Ovary (tissue), 9 donors: ENCODE results near the gene QSOX2. TPM values are rescaled to one million over a fixed set of nuclear protein-coding genes. Genes with fewer than 3 reads are reported as not detected.

ENCODE experiments used
- DNase-seq, 5 donors: peaks; one replicate each; pipeline ENCODE4 v3.0.0-alpha.2; 2019 to 2020
- H3K27ac ChIP-seq, 2 donors: fragments of 200-600 bp; one replicate each; pipeline versions ENCODE4 v1.5.1 to v1.8.0; 2019 to 2022
- H3K27me3 ChIP-seq: fragments of 200-600 bp; one replicate; pipeline ENCODE4 v1.8.0; 2022
- H3K36me3 ChIP-seq: fragments of 200-600 bp; sonication (generic); one replicate; pipeline ENCODE4 v1.5.1; 2019
- H3K4me1 ChIP-seq: one replicate; pipeline ENCODE4 v1.8.1; 2013; ENCODE audit warnings: mild to moderate bottlenecking, moderate library complexity; ENCODE audit not compliant: insufficient read depth
- H3K4me3 ChIP-seq: fragments of 200-600 bp; sonication (generic); one replicate; pipeline ENCODE4 v1.5.1; 2017
- H3K9me3 ChIP-seq, 2 donors: fragments of 200-600 bp in 1 of 2; sonication (generic) in 1 of 2; one replicate each; pipeline versions ENCODE4 v1.5.1 to v1.8.1; 2013 to 2019; ENCODE audit warnings: mild to moderate bottlenecking in 1 of 2, moderate library complexity in 1 of 2
- CTCF ChIP-seq, 3 donors: fragments of 450-650 bp in 2 of 3; fragments of 200-600 bp in 1 of 3; IDR thresholded peaks; one replicate each; pipeline versions ENCODE4 v1.5.1 to v1.8.0; 2016 to 2022; ENCODE audit warnings: antibody characterized with exemption in 3 of 3, mild to moderate bottlenecking in 1 of 3
- EP300 ChIP-seq: sonication (generic); formaldehyde crosslinking; IDR thresholded peaks from one replicate; pipeline ENCODE4 v1.6.1; 2017; ENCODE audit warnings: antibody characterized with exemption
- POLR2A ChIP-seq: fragments of 450-650 bp; IDR thresholded peaks from one replicate; pipeline ENCODE4 v1.6.1; 2017; ENCODE audit warnings: antibody characterized with exemption, mild to moderate bottlenecking, moderate library complexity
- WGBS, 3 donors: extraction: QIAGEN DNeasy Blood & Tissue Kit in 1 of 3; methylation state at CpG; one replicate each; pipeline versions ENCODE4 v1.1.5 to v1.1.7; 2013 to 2017; 5-methylcytosine and 5-hydroxymethylcytosine counted together
- intact Hi-C, 4 donors: fragments of 100-400 bp; cut with DNase I; formaldehyde crosslinking; loops; one replicate each; pipeline versions ENCODE4 v1.11.0 to v1.15.1; 2022 to 2023
- polyA plus RNA-seq, 2 donors: library from polyadenylated mRNA; stranded (reverse); fragments of 200-250 nt in 1 of 2; fragments of 350-450 nt in 1 of 2; fragmentation: Illumina TruSeq in 1 of 2; extraction: RNeasy Lipid Tissue Mini Kit (QIAGEN cat#74804) in 1 of 2; gene quantifications; one replicate each; pipeline ENCODE4 v1.2.3, GENCODE V29; 2013 to 2014
- total RNA-seq, 7 donors: library from RNA; depleted of rRNA in 2 of 7; stranded (reverse); fragments of >200 nt in 2 of 7; fragmentation: NEBNext Ultra II Directional in 3 of 7; extraction: Animal tissue kit (Norgen Biotek cat#: 25700) in 3 of 7; gene quantifications; one replicate each; pipeline versions ENCODE4 v1.1.0 to v1.2.4, GENCODE V29; 2016 to 2023
- donor health status: DM: no; HTN: no; CAD: no; lungs with moderate emphysema.
- donor health status: DM: no; HTN: no; CAD: no.
- donor health status: Bipolar disorder and iron deficiency.
- donor health status: DM: yes; HTN: yes; CAD: no.
- donor health status: DM: no; HTN: no; CAD: no.
- donor health status: DM: yes; HTN: yes; CAD: no.

Gene QSOX2
- total and polyA plus RNA-seq, 9 donors = 5.6 to 14.3 (median 7.8) TPM

DNA sequence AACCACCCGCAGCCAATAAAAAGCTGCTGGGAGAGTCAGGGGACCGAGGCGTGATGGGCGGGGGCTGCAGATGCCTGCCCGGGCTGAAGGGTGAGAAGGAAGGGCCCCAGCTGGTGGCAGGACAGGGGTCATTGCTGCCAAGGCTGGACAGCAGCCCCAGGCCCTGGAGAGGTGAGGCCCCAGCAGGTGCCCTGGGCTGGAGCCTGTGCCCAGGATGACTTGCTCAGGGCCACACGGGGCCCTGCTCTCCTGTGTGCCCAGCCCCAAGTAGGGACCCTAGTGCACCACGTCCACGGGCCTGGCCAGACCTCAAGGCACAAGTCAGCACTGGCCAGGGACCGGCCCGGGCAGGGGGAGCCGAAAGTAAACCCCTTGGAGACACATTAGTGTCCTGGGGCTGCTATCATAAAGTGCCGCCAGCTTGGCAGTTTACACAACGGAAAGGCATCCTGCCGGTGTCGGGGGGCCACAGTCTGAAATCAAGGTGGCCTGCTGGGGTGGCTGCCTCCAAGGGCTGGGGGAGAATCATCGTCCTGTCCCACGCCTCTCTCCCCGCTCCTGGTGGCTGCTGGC lies 62.7 kb downstream of the QSOX2 start:
- Histone ChIP-seq H3K4me1 (no peaks in the 10 kb centered on the region), H3K27ac (no peak overlapping the region), H3K36me3 (no peaks in the 10 kb centered on the region), H3K27me3 (no peaks in the 10 kb centered on the region), H3K9me3 (no peaks in the 10 kb centered on the region), H3K4me3 (no peak overlapping the region)
- WGBS, 3 donors = 77 to 88% (median 78%) methylated on average over 15 to 18 of the region's 18 CpGs
- no peak for TF ChIP-seq EP300
- no peak for TF ChIP-seq CTCF (IDR thresholded peaks at IDR 0.05)
- TF ChIP-seq POLR2A = no peak
- intact Hi-C loops = no loop called here
- no peak for DNase-seq

GRCh38 chr9:136182420-136182787 lies 63.2 kb downstream of the QSOX2 start:
- H3K9me3 ChIP-seq = no peaks in the 10 kb centered on the region
- 67 to 77% (median 70%) methylated on average over 14 of the region's 14 CpGs for WGBS, 3 donors
- H3K4me3 ChIP-seq = no peak overlapping the region
- TF ChIP-seq POLR2A (no peak), EP300 (no peak), CTCF (IDR thresholded peaks at IDR 0.05) (no peak)
- no peaks in the 10 kb centered on the region for H3K36me3 ChIP-seq
- H3K4me1 ChIP-seq = no peaks in the 10 kb centered on the region
- DNase-seq = no peak
- no peak overlapping the region for H3K27ac ChIP-seq
- no peaks in the 10 kb centered on the region for H3K27me3 ChIP-seq
- intact Hi-C loops = no loop called here

DNA sequence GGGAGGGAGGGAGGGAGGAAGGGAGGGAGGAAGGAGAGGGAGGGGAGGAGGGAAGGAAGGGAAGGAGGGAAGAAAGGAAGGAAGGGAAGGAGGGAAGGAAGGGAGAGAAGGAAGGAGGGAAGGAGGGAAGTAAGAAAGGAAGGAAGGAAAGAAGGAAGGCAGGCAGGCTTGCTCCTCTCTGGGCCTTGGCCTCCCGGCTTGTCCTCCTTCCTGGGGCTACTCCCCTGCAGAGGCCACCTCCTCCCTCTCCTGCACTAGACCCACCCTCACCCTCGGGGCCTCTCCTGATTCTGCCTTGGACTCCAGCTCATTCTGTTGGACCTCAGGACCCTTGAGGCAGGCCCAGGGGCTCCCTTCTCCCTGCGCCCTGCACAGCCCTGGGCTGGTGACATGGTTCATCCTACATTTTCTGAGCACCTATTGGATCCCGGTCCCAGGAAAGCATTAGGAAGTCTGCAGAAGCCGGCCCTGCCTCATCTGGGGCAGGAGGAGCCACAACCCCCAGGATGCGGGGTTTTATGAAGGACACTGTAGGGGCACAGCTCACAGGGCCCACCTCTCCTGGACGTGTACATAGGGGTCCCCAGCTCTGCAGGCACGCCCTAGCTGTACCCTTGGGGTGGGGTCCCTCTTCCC lies 63.7 kb downstream of the QSOX2 start:
- Histone ChIP-seq H3K4me1 (no peaks in the 10 kb centered on the region), H3K4me3 (no peak overlapping the region), H3K27ac (no peak overlapping the region), H3K36me3 (no peaks in the 10 kb centered on the region), H3K27me3 (no peaks in the 10 kb centered on the region), H3K9me3 (no peaks in the 10 kb centered on the region)
- no peak for DNase-seq
- 52 to 58% (median 55%) methylated on average over 8 of the region's 8 CpGs for WGBS, 3 donors
- intact Hi-C loops = no loop called here
- TF ChIP-seq CTCF (IDR thresholded peaks at IDR 0.05) (no peak), EP300 (no peak), POLR2A (no peak)

- Histone ChIP-seq H3K27me3 (no peaks in the 10 kb centered on the region), H3K36me3 (no peaks in the 10 kb centered on the region), H3K9me3 (no peaks in the 10 kb centered on the region), H3K4me3 (no peak overlapping the region), H3K4me1 (no peaks in the 10 kb centered on the region), H3K27ac (no peak overlapping the region)
- intact Hi-C loops = no loop called here
- DNase-seq = no peak
- TF ChIP-seq CTCF (IDR thresholded peaks at IDR 0.05) (no peak), POLR2A (no peak), EP300 (no peak)
- 71 to 74% (median 72%) methylated on average over 11 of the region's 11 CpGs for WGBS, 3 donors
These were observed 65.0 kb downstream of the QSOX2 start for GRCh38 chr9:136180586-136180985.
